Psoas muscle (tissue), 8 donors: ENCODE data around the gene RETREG1. TPM values are rescaled to one million over a fixed set of nuclear protein-coding genes. Genes with fewer than 3 reads are reported as not detected.

Experiments used
- ATAC-seq, 4 donors: fragments of 200-7000 bp; cut with Tn5 transposase; one replicate each; pipeline ENCODE4 v1.9.1; 2020; ENCODE audit warnings: moderate library complexity in 3 of 4, mild to moderate bottlenecking in 2 of 4
- DNase-seq, 2 donors: peaks; one replicate each; pipeline ENCODE4 v3.0.0-alpha.2; 2020
- H3K27ac ChIP-seq: fragments of 200-600 bp; one replicate; pipeline ENCODE4 v1.8.0; 2022
- H3K27me3 ChIP-seq, 3 donors: fragments of 200-600 bp in 1 of 3; one replicate each; pipeline versions ENCODE4 v1.6.1 to v1.8.0; 2013 to 2022; ENCODE audit warnings: low read length in 2 of 3, mild to moderate bottlenecking in 2 of 3, moderate library complexity in 1 of 3; ENCODE audit not compliant: insufficient read depth in 3 of 3
- H3K36me3 ChIP-seq, 2 donors: fragments of 200-600 bp in 1 of 2; one replicate each; pipeline versions ENCODE4 v1.6.1 to v1.8.0; 2013 to 2022; ENCODE audit warnings: low read depth in 1 of 2, mild to moderate bottlenecking in 1 of 2, moderate library complexity in 1 of 2; ENCODE audit not compliant: insufficient read depth in 1 of 2
- H3K4me1 ChIP-seq: fragments of 200-600 bp; one replicate; pipeline ENCODE4 v1.8.0; 2022
- H3K4me3 ChIP-seq: fragments of 200-600 bp; one replicate; pipeline ENCODE4 v1.8.0; 2022; ENCODE audit warnings: mild to moderate bottlenecking
- H3K9me3 ChIP-seq: fragments of 200-600 bp; one replicate; pipeline ENCODE4 v1.8.0; 2022
- CTCF ChIP-seq: fragments of 200-600 bp; IDR thresholded peaks from one replicate; pipeline ENCODE4 v1.8.0; 2022; ENCODE audit warnings: antibody characterized with exemption
- WGBS, 3 donors: extraction: QIAGEN DNeasy Blood & Tissue Kit; methylation state at CpG; one replicate each; pipeline versions ENCODE4 v1.1.6 to v1.1.7; 2013; 5-methylcytosine and 5-hydroxymethylcytosine counted together
- intact Hi-C, 2 donors: fragments of 100-400 bp; cut with DNase I; formaldehyde crosslinking; loops; one replicate each; pipeline versions ENCODE4 v1.11.0 to v1.14.2; 2022
- polyA plus RNA-seq, 3 donors: library from polyadenylated mRNA; stranded (reverse); fragments of 200-250 nt; gene quantifications; one replicate each; pipeline ENCODE4 v1.2.3, GENCODE V29; 2013
- total RNA-seq, 4 donors: library from RNA; stranded (reverse); fragmentation: NEBNext Ultra II Directional in 2 of 4; extraction: Animal tissue kit (Norgen Biotek cat#: 25700) in 2 of 4; gene quantifications; one replicate each; pipeline versions ENCODE4 v1.2.1 to v1.2.4, GENCODE V29; 2021 to 2023
- donor health status: healthy with polysubstance abuse.
- donor health status: DM: no; HTN: no; CAD: no; lungs with moderate emphysema.
- donor health status: Bipolar disorder and iron deficiency.
- donor health status: healthy.
- donor health status: DM: yes; HTN: yes; CAD: no.
- donor health status: DM: no; HTN: no; CAD: no.
- donor health status: DM: no; HTN: no; CAD: no.
- donor health status: DM: yes; HTN: yes; CAD: no.

Gene RETREG1
- total and polyA plus RNA-seq, 7 donors: 2.1 to 252 (median 191) TPM

- Histone ChIP-seq H3K27me3 (no peaks in the 10 kb centered on the region), H3K27ac (no peak overlapping the region), H3K9me3 (no peaks in the 10 kb centered on the region), H3K4me3 (no peak overlapping the region), H3K36me3 (no peaks in the 10 kb centered on the region), H3K4me1 (no peaks in the 10 kb centered on the region)
- no peak for TF ChIP-seq CTCF
- ATAC-seq: no peak
- intact Hi-C loops: no loop called here
- DNase-seq: no peak
- WGBS, 3 donors: 86 to 89% (median 87%) methylated on average over 5 of the region's 5 CpGs
These were observed 15.9 kb downstream of the RETREG1 start for GRCh38 chr5:16600946-16601345.

GRCh38 chr5:16600397-16600796, 16.4 kb downstream of the RETREG1 start:
- Histone ChIP-seq H3K36me3 (no peaks in the 10 kb centered on the region), H3K4me1 (no peaks in the 10 kb centered on the region), H3K27ac (no peak overlapping the region), H3K9me3 (no peaks in the 10 kb centered on the region), H3K27me3 (no peaks in the 10 kb centered on the region), H3K4me3 (no peak overlapping the region)
- no peak for ATAC-seq
- intact Hi-C loops: no loop called here
- TF ChIP-seq CTCF: no peak
- 14 to 26% (median 19%) methylated on average over 7 of the region's 7 CpGs for WGBS, 3 donors
- DNase-seq: peak in 1 of 2 donors; percentile 44

- Histone ChIP-seq H3K4me1 (no peaks in the 10 kb centered on the region), H3K36me3 (no peaks in the 10 kb centered on the region), H3K27ac (no peak overlapping the region), H3K27me3 (no peaks in the 10 kb centered on the region), H3K9me3 (no peaks in the 10 kb centered on the region), H3K4me3 (no peak overlapping the region)
- DNase-seq (no peak), ATAC-seq (no peak)
- intact Hi-C loops: no loop called here
- no peak for TF ChIP-seq CTCF
- WGBS, 3 donors: 58 to 72% (median 67%) methylated on average over 10 of the region's 10 CpGs
These were observed 18.7 kb downstream of the RETREG1 start for GRCh38 chr5:16597946-16598694.

- no peaks in the 10 kb centered on the region for H3K36me3 ChIP-seq
- no peak for TF ChIP-seq CTCF
- intact Hi-C loops: no loop called here
- no peak overlapping the region for H3K4me3 ChIP-seq
- no peaks in the 10 kb centered on the region for H3K27me3 ChIP-seq
- ATAC-seq: no peak
- H3K9me3 ChIP-seq: no peaks in the 10 kb centered on the region
- no peak for DNase-seq
- peaks cover 7% of the 10 kb centered on the region for H3K4me1 ChIP-seq
- H3K27ac ChIP-seq: no peak overlapping the region
- 72 to 83% (median 72%) methylated on average over 5 of the region's 5 CpGs for WGBS, 3 donors
These were observed 20.2 kb downstream of the RETREG1 start for GRCh38 chr5:16596581-16596940.
